Retinal pigment epithelial cell (primary cell): ENCODE results near the gene TTC1.
"Not testable (repeated sequence)": the region's sequence is repeated elsewhere in the genome, so short reads cannot be mapped to it uniquely, and the experiment has no call there.

Experiments used
- DNase-seq: peaks from one replicate; pipeline ENCODE4 v3.0.0-alpha.2; 2010; ENCODE audit warnings: low read depth
- H3K4me3 ChIP-seq: 2 replicates; pipeline ENCODE4 v1.5.1; 2011; ENCODE audit warnings: mild to moderate bottlenecking, low read length, control low read depth, moderate library complexity
- CTCF ChIP-seq: conservative IDR thresholded peaks from 2 replicates; pipeline ENCODE4 v1.5.1; 2011; ENCODE audit warnings: low read depth, low read length, control low read depth, inconsistent platforms

The TTC1 gene

GRCh38 chr5:160008877-160009590 lies at the start of gene TTC1:
Gene TTC1 (plus strand): TSS chr5:160009139. CDS start chr5:160010529, 1,390 bp downstream.
- DNase-seq: peak; percentile 99
- H3K4me3 ChIP-seq: peak within 1 kb of the TSS; percentile 90
- TF ChIP-seq CTCF: no peak

DNA sequence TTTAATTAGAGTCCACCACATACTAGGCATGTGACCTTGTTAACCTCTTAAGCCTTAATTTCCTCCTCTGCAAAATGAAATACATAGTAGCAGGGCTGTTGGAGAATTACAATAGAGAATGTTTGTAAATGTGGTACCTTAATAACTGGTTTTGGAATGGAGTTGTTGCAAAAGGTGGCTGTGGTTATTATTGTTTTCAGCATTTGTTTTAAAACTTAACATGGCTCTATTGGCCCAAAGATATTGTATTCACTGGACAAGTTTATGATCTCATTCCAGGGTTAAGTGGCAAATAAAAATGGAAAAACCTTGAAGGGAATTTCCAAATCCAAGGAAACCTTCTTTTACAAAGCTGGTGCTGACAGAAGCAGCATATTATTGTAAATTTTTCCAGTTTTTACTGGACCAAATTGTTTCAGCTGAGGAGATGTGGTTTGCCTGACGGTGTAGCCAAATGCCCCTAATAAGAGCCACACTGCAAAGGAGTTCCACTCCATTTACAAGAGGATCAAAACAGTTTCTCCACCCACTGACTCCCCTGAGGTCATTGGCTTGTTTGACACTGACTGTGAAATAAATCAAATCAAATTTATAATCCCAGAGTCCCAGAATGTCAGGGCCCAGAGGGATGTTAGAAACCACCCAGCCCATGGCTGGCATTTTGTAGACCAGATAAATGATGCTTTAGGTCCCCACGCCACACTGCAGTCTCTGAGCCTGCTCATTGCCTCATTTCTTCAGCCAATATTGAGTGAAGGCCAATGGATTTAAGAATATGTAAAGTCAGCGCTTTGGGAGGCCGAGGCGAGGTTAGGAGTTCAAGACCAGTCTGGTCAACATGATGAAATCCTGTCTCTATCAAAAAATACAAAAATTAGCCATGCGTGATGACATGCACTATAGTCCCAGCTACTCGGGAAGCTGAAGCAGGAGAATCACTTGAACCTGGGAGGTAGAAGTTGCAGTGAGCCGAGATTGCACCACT lies 47.5 kb upstream of the TTC1 start:
- no peak overlapping the region for H3K4me3 ChIP-seq
- TF ChIP-seq CTCF: no peak
- DNase-seq: no peak

DNA sequence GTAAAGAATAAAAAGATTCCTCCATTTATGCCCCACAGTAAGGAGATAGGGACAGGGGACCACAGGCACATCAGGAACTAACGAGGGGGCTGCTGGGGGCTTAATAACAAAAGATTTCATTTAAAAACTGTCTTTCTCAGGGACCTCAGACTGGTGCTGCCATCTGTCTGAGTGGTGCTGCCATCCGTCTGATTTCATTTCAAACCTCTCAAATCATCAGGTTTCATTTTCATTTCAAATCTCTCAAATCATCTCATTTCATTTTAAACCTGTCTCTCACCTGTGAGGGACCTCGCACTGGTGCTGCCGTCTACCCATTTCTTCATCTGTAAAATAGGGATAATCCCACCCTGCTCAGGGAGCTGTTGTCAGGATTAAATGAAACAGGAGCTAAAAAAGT lies 46.7 kb upstream of the TTC1 start:
- DNase-seq: no peak
- TF ChIP-seq CTCF: no peak
- H3K4me3 ChIP-seq: no peak overlapping the region

GRCh38 chr5:159963935-159964334 lies 45.0 kb upstream of the TTC1 start:
- no peak for DNase-seq
- no peak for TF ChIP-seq CTCF
- no peak overlapping the region for H3K4me3 ChIP-seq

GRCh38 chr5:159965031-159965837 lies 43.7 kb upstream of the TTC1 start:
- peak; percentile 82 for TF ChIP-seq CTCF
- H3K4me3 ChIP-seq: no peak overlapping the region
- DNase-seq: peak; percentile 21

GRCh38 chr5:159965838-159966128 lies 43.2 kb upstream of the TTC1 start:
- H3K4me3 ChIP-seq, DNase-seq: not testable (repeated sequence)

- no peak for TF ChIP-seq CTCF
- DNase-seq: no peak
- H3K4me3 ChIP-seq: no peak overlapping the region
These were observed 39.0 kb upstream of the TTC1 start for GRCh38 chr5:159969966-159970365.
